GM21619 (cell line): ENCODE data around the gene ADCK1.
"Not testable (repeated sequence)": the region's sequence is repeated elsewhere in the genome, so short reads cannot be mapped to it uniquely, and the experiment has no call there.

Experiments
- ATAC-seq: cut with Tn5 transposase; IDR thresholded peaks from one replicate; pipeline ENCODE4 v1.9.1; 2021; ENCODE audit not compliant: unreplicated experiment

ADCK1 gene

GRCh38 chr14:77864580-77864979 is 64.7 kb downstream of the ADCK1 start:
- no peak for ATAC-seq

- no peak for ATAC-seq
Measured at GRCh38 chr14:77865455-77865854, 65.5 kb downstream of the ADCK1 start.

GRCh38 chr14:77866932-77867331 is 67.0 kb downstream of the ADCK1 start:
- ATAC-seq: no peak

- ATAC-seq: no peak
Measured at GRCh38 chr14:77867476-77867875, 67.6 kb downstream of the ADCK1 start.

- no peak for ATAC-seq
Measured at GRCh38 chr14:77868552-77869285, 68.8 kb downstream of the ADCK1 start.

- no peak for ATAC-seq
Measured at GRCh38 chr14:77869340-77869739, 69.4 kb downstream of the ADCK1 start.

GRCh38 chr14:77870646-77871045 is 70.7 kb downstream of the ADCK1 start:
- no peak for ATAC-seq

GRCh38 chr14:77872152-77872551 is 72.2 kb downstream of the ADCK1 start:
- ATAC-seq: no peak

GRCh38 chr14:77872983-77873382 is 73.1 kb downstream of the ADCK1 start:
- no peak for ATAC-seq

GRCh38 chr14:77878783-77879182 is 78.9 kb downstream of the ADCK1 start:
- no peak for ATAC-seq

- ATAC-seq: no peak
Measured at GRCh38 chr14:77880056-77880455, 80.1 kb downstream of the ADCK1 start.

GRCh38 chr14:77882098-77882497 is 82.2 kb downstream of the ADCK1 start:
- ATAC-seq: no peak

GRCh38 chr14:77882636-77883035 is 82.7 kb downstream of the ADCK1 start:
- no peak for ATAC-seq

- no peak for ATAC-seq
Measured at GRCh38 chr14:77883131-77883846, 83.4 kb downstream of the ADCK1 start.

GRCh38 chr14:77883847-77884238 is 83.9 kb downstream of the ADCK1 start:
- ATAC-seq: no peak

- no peak for ATAC-seq
Measured at GRCh38 chr14:77885367-77885766, 85.5 kb downstream of the ADCK1 start.

- no peak for ATAC-seq
Measured at GRCh38 chr14:77886010-77886409, 86.1 kb downstream of the ADCK1 start.

GRCh38 chr14:77888903-77889302 is 89.0 kb downstream of the ADCK1 start:
- ATAC-seq: not testable (repeated sequence)

GRCh38 chr14:77889971-77890442 is 90.1 kb downstream of the ADCK1 start:
- ATAC-seq: no peak

GRCh38 chr14:77890873-77891272 is 91.0 kb downstream of the ADCK1 start:
- ATAC-seq: no peak

- no peak for ATAC-seq
Measured at GRCh38 chr14:77892381-77892871, 92.5 kb downstream of the ADCK1 start.

- no peak for ATAC-seq
Measured at GRCh38 chr14:77892890-77893484, 93.1 kb downstream of the ADCK1 start.
